Left ventricle myocardium inferior (tissue), 1 donor: Measurements from ENCODE around the gene FOXQ1. TPM values are rescaled to one million over a fixed set of nuclear protein-coding genes. Genes with fewer than 3 reads are reported as not detected.

Source experiments
- DNase-seq: peaks from one replicate; pipeline ENCODE4 v3.0.0-alpha.2; 2020
- H3K27ac ChIP-seq: fragments of 200-600 bp; replicated peaks from 2 replicates; pipeline ENCODE4 v1.8.0; 2021
- H3K27me3 ChIP-seq: fragments of 200-600 bp; 2 replicates; pipeline ENCODE4 v1.8.0; 2021; ENCODE audit warnings: low read depth
- H3K36me3 ChIP-seq: fragments of 200-600 bp; 2 replicates; pipeline ENCODE4 v1.8.0; 2021
- H3K4me1 ChIP-seq: fragments of 200-600 bp; 2 replicates; pipeline ENCODE4 v1.8.0; 2021
- H3K4me3 ChIP-seq: fragments of 200-600 bp; 2 replicates; pipeline ENCODE4 v1.8.0; 2021; ENCODE audit warnings: mild to moderate bottlenecking, moderate library complexity
- H3K9me3 ChIP-seq: fragments of 200-600 bp; replicated peaks from 2 replicates; pipeline ENCODE4 v1.8.0; 2021
- CTCF ChIP-seq: fragments of 200-600 bp; IDR thresholded peaks from 2 replicates; pipeline ENCODE4 v1.8.0; 2021; ENCODE audit warnings: antibody characterized with exemption, mild to moderate bottlenecking, borderline replicate concordance
- intact Hi-C: fragments of 100-400 bp; cut with micrococcal nuclease; formaldehyde crosslinking; loops from one replicate; pipeline ENCODE4 v1.11.0; 2022
- total RNA-seq: library from RNA; stranded (reverse); fragmentation: NEBNext Ultra II Directional; extraction: Animal tissue kit (Norgen Biotek cat#: 25700); gene quantifications from one replicate; pipeline ENCODE4 v1.2.1, GENCODE V29; 2021
- donor health status: DM: no; HTN: yes; CAD: no; lungs with severe emphysema.

Gene FOXQ1
- total RNA-seq, 1 donor from 2014 or later: not detected

DNA sequence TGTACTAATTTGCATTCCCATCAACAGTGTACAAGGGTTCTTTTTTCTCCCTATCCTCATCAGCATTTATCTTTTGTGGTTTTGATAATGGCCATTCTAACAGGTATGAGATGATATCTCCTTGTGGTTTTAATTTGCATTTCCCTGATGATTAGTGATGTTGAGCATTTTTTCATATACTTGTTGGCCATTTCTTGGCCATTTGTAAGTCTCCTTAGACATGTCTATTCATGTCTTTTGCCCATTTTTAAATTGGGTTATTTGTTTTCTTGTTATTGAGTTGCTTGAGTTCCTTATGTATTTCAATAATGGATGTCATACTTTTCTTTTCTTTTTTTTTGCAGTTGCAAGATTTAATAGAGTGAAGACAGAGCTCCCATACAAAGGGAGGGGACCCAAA lies 17.8 kb downstream of the FOXQ1 start:
- no peak for TF ChIP-seq CTCF
- no peak for DNase-seq
- H3K36me3 ChIP-seq: no peaks in the 10 kb centered on the region
- H3K27me3 ChIP-seq: peaks cover 79% of the 10 kb centered on the region
- H3K4me1 ChIP-seq: no peaks in the 10 kb centered on the region
- H3K9me3 ChIP-seq: peaks cover 16% of the 10 kb centered on the region
- no peak overlapping the region for H3K27ac ChIP-seq
- intact Hi-C loops: no loop called here
- H3K4me3 ChIP-seq: no peak overlapping the region

DNA sequence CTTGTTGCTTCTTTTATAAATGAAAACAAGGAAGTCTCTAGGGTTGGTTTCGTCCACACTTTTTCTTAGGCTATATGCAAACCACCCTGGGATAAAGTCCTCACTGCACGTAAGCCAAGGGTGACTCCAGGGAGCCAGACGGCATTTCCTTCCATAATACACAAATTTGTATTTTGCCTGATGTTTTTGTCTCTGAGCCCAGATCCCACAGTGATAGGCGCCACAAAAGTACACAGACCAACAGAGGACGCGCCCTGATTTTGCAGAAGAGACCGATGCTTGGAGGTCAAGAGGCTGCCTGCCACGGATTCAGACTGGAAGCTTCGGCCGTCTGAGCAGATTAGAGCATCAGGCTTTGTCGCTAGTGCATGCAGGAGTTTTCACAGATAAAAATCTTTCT lies 22.8 kb downstream of the FOXQ1 start:
- Histone ChIP-seq H3K27ac (no peak overlapping the region), H3K27me3 (peaks cover 82% of the 10 kb centered on the region), H3K4me3 (no peak overlapping the region), H3K9me3 (peaks cover 15% of the 10 kb centered on the region), H3K36me3 (no peaks in the 10 kb centered on the region), H3K4me1 (peaks cover 4% of the 10 kb centered on the region)
- no peak for TF ChIP-seq CTCF
- intact Hi-C loops: no loop called here
- no peak for DNase-seq

DNA sequence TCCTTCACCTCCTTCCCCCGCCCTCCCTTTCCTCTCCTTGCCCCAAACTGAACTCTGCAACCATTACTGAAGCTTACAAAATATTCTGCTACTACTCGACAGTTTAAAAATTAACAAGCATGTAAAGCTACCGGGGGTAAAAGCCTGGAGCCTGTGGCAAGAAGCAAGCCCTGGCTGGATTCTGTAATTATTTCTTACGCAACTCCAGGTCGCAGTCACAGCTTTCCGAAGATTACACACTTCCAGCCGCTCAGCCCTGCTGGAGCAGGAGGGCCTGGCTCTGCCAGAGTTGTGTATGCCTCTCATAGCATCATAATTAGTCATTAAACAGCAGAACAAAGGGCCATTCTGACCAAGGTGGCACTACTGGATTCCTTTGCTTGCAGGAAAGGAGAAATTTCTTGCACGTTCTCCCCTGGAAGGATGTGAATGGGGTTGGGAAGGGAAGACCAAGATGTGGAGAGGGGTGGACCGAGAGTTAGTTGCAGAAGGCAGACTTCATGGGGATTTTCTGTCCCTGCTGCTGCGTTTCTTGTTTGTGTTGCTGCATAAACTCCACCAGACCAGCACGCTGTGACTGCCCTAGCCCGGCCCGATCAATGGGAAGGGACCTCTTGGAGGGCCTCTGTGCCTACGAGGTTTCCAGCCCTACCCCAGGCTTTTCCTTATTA lies 23.6 kb downstream of the FOXQ1 start:
- H3K27me3 ChIP-seq: peaks cover 86% of the 10 kb centered on the region

GRCh38 chr6:1336246-1336843 lies 24.4 kb downstream of the FOXQ1 start:
- H3K27me3 ChIP-seq: peaks cover 86% of the 10 kb centered on the region
- no peak for DNase-seq

More for the DNA sequence above, 23.6 kb downstream of the FOXQ1 start:
- peaks cover 4% of the 10 kb centered on the region for H3K4me1 ChIP-seq
- no peak for TF ChIP-seq CTCF
- no peak overlapping the region for H3K27ac ChIP-seq
- no peaks in the 10 kb centered on the region for H3K36me3 ChIP-seq
- no peak for DNase-seq
- peaks cover 7% of the 10 kb centered on the region for H3K9me3 ChIP-seq
- H3K4me3 ChIP-seq: no peak overlapping the region
- intact Hi-C loops: no loop called here

GRCh38 chr6:1337791-1338190 lies 25.9 kb downstream of the FOXQ1 start:
- Histone ChIP-seq H3K36me3 (no peaks in the 10 kb centered on the region), H3K27ac (no peak overlapping the region), H3K27me3 (peaks cover 93% of the 10 kb centered on the region), H3K4me1 (peaks cover 4% of the 10 kb centered on the region), H3K9me3 (no peaks in the 10 kb centered on the region), H3K4me3 (no peak overlapping the region)
- intact Hi-C loops: no loop called here
- DNase-seq: no peak
- no peak for TF ChIP-seq CTCF

More at GRCh38 chr6:1336246-1336843, 24.4 kb downstream of the FOXQ1 start:
- Histone ChIP-seq H3K36me3 (no peaks in the 10 kb centered on the region), H3K9me3 (no peaks in the 10 kb centered on the region), H3K4me3 (no peak overlapping the region), H3K4me1 (peaks cover 4% of the 10 kb centered on the region), H3K27ac (no peak overlapping the region)
- intact Hi-C loops: no loop called here
- no peak for TF ChIP-seq CTCF
